ENCODE measurements around the gene ADAM12.

GRCh38 chr10:126074291-126074690 lies 314.0 kb downstream of the ADAM12 start:
- TF ChIP-seq CTCF (conservative IDR thresholded peaks at IDR 0.05; ENCODE audit: low read length), result no peak
- no peak for TF ChIP-seq EZH2phosphoT487 (IDR thresholded peaks at IDR 0.05; ENCODE audit: borderline replicate concordance)

All from Loucy (cell line).